ENCODE results near the gene ZFAND6.

Gene ZFAND6

GRCh38 chr15:80170596-80170995 lies 111.1 kb downstream of the ZFAND6 start:
- Histone ChIP-seq H3K36me3 (ENCODE audit: insufficient read depth) (no peaks in the 10 kb centered on the region), H3K27me3 (ENCODE audit: insufficient read depth, low read depth) (no peaks in the 10 kb centered on the region), H2AFZ (ENCODE audit: low read depth) (no peak overlapping the region), H3K4me3 (IDR thresholded peaks at IDR 0.05; ENCODE audit: insufficient read depth, low read depth, low read length) (no peak overlapping the region), H4K20me1 (ENCODE audit: insufficient read depth) (no peaks in the 10 kb centered on the region), H3K4me2 (no peak overlapping the region), H3K9ac (no peak overlapping the region), H3K79me2 (ENCODE audit: insufficient read depth, low read depth) (no peaks in the 10 kb centered on the region), H3K27ac (no peak overlapping the region), H3K4me1 (ENCODE audit: low read depth, poor library complexity, severe bottlenecking) (no peaks in the 10 kb centered on the region)
- TF ChIP-seq CTCF (conservative IDR thresholded peaks at IDR 0.05; ENCODE audit: low read depth, low read length): no peak

GRCh38 chr15:80171787-80172186 lies 112.3 kb downstream of the ZFAND6 start:
- Histone ChIP-seq H3K27me3 (ENCODE audit: insufficient read depth, low read depth) (no peaks in the 10 kb centered on the region), H3K4me1 (ENCODE audit: low read depth, poor library complexity, severe bottlenecking) (no peaks in the 10 kb centered on the region), H3K4me3 (IDR thresholded peaks at IDR 0.05; ENCODE audit: insufficient read depth, low read depth, low read length) (no peak overlapping the region), H3K36me3 (ENCODE audit: insufficient read depth) (no peaks in the 10 kb centered on the region), H3K79me2 (ENCODE audit: insufficient read depth, low read depth) (no peaks in the 10 kb centered on the region), H3K27ac (no peak overlapping the region), H3K4me2 (no peak overlapping the region), H3K9ac (no peak overlapping the region), H4K20me1 (ENCODE audit: insufficient read depth) (no peaks in the 10 kb centered on the region), H2AFZ (ENCODE audit: low read depth) (no peak overlapping the region)
- no peak for TF ChIP-seq CTCF (conservative IDR thresholded peaks at IDR 0.05; ENCODE audit: low read depth, low read length)

- no peak for TF ChIP-seq CTCF (conservative IDR thresholded peaks at IDR 0.05; ENCODE audit: low read depth, low read length)
- H3K27ac ChIP-seq: no peak overlapping the region
- H3K4me2 ChIP-seq: no peak overlapping the region
- no peaks in the 10 kb centered on the region for H3K79me2 ChIP-seq (ENCODE audit: insufficient read depth, low read depth)
- no peak overlapping the region for H3K4me3 ChIP-seq (IDR thresholded peaks at IDR 0.05; ENCODE audit: insufficient read depth, low read depth, low read length)
- H3K36me3 ChIP-seq (ENCODE audit: insufficient read depth): no peaks in the 10 kb centered on the region
- no peaks in the 10 kb centered on the region for H3K27me3 ChIP-seq (ENCODE audit: insufficient read depth, low read depth)
- H3K4me1 ChIP-seq (ENCODE audit: low read depth, poor library complexity, severe bottlenecking): no peaks in the 10 kb centered on the region
- H3K9ac ChIP-seq: no peak overlapping the region
- H2AFZ ChIP-seq (ENCODE audit: low read depth): no peak overlapping the region
- H4K20me1 ChIP-seq (ENCODE audit: insufficient read depth): no peaks in the 10 kb centered on the region
These were observed 112.9 kb downstream of the ZFAND6 start for GRCh38 chr15:80172401-80172800.

GRCh38 chr15:80173022-80173759 lies 113.7 kb downstream of the ZFAND6 start:
- H3K4me1 ChIP-seq (ENCODE audit: low read depth, poor library complexity, severe bottlenecking): no peaks in the 10 kb centered on the region
- no peak overlapping the region for H3K27ac ChIP-seq
- peak; percentile 77 for TF ChIP-seq CTCF (conservative IDR thresholded peaks at IDR 0.05; ENCODE audit: low read depth, low read length)
- no peak overlapping the region for H3K9ac ChIP-seq
- H2AFZ ChIP-seq (ENCODE audit: low read depth): no peak overlapping the region
- H3K27me3 ChIP-seq (ENCODE audit: insufficient read depth, low read depth): no peaks in the 10 kb centered on the region
- H3K4me3 ChIP-seq (IDR thresholded peaks at IDR 0.05; ENCODE audit: insufficient read depth, low read depth, low read length): no peak overlapping the region
- H3K36me3 ChIP-seq (ENCODE audit: insufficient read depth): no peaks in the 10 kb centered on the region
- H3K79me2 ChIP-seq (ENCODE audit: insufficient read depth, low read depth): no peaks in the 10 kb centered on the region
- H3K4me2 ChIP-seq: no peak overlapping the region
- no peaks in the 10 kb centered on the region for H4K20me1 ChIP-seq (ENCODE audit: insufficient read depth)

All from KMS-11 (cell line).